ENCODE results near the gene MACROH2A1. TPM values are rescaled to one million over a fixed set of nuclear protein-coding genes. Genes with fewer than 3 reads are reported as not detected.

MACROH2A1 gene
- total RNA-seq, 2 donors from 2014 or later, result 189 to 191 TPM

- H3K4me3 ChIP-seq, result no peak overlapping the region
- DNase-seq (ENCODE audit: low spot score), result no peak
- H3K4me1 ChIP-seq (replicated peaks), result no peaks in the 10 kb centered on the region
- no peaks in the 10 kb centered on the region for H3K27me3 ChIP-seq (replicated peaks; ENCODE audit: insufficient read depth)
- no peak overlapping the region for H3K27ac ChIP-seq
- TF ChIP-seq CTCF (IDR thresholded peaks at IDR 0.05) (no peak), POLR2A (IDR thresholded peaks at IDR 0.05) (no peak), POLR2AphosphoS5 (IDR thresholded peaks at IDR 0.05) (no peak)
- WGBS, result 98% methylated on average over 4 of the region's 4 CpGs
- intact Hi-C loops (cut with DNase I), result no loop called here
- no peaks in the 10 kb centered on the region for H3K9me3 ChIP-seq
- peaks cover 5 to 18% of the 10 kb centered on the region in 2 donors for H3K36me3 ChIP-seq
Measured at GRCh38 chr5:135347392-135347791, 51.6 kb downstream of the MACROH2A1 start.

DNA sequence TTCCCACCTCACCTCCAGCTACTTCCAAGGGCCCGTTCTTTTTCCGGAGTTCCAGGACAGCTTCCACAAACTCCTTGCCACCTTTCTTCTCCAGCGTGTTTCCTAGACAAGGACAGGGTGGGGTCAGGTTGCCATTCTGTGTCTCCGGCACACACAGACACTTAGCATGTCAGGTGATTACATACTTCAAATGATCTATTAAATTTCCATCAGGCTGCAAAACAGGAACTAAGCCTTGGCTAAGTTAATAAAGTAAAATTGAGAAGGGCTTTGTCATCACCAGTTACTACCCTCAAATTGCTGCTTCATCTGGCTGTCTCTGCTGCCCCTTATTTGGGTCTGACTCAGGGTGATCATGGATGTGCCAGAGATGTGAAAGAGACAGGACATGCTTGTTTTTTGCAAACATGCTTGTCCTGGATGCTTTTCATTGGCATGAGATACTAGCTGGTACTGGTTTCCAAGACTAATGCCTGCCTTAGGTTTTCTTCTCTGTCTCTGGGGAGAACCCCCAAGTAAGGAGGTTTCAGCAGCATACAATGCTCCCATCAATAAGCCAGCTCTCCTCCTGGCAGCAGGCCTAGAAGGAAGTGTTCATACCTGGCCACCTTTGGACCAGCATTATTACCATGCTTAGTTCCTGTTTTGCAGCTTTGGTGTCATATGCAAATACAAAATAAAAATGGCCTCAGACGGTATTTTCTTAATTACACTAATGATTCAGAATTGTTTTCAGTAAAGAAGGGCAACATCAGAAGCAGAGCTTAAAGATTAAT lies 52.9 kb downstream of the MACROH2A1 start:
- H3K4me1 ChIP-seq (replicated peaks), result no peaks in the 10 kb centered on the region
- TF ChIP-seq POLR2A (IDR thresholded peaks at IDR 0.05), result no peak
- no peak for TF ChIP-seq POLR2AphosphoS5 (IDR thresholded peaks at IDR 0.05)
- no peak for TF ChIP-seq CTCF (IDR thresholded peaks at IDR 0.05)
- H3K4me3 ChIP-seq, result no peak overlapping the region
- peaks cover 11 to 18% of the 10 kb centered on the region in 2 donors for H3K36me3 ChIP-seq
- 83% methylated on average over 5 of the region's 5 CpGs for WGBS
- no peak for DNase-seq (ENCODE audit: low spot score)
- H3K27me3 ChIP-seq (replicated peaks; ENCODE audit: insufficient read depth), result no peaks in the 10 kb centered on the region
- no peaks in the 10 kb centered on the region for H3K9me3 ChIP-seq
- intact Hi-C loops (cut with DNase I), result no loop called here
- no peak overlapping the region for H3K27ac ChIP-seq

GRCh38 chr5:135344349-135344748 lies 54.7 kb downstream of the MACROH2A1 start:
- Histone ChIP-seq H3K4me1 (replicated peaks) (no peaks in the 10 kb centered on the region), H3K27ac (no peak overlapping the region), H3K4me3 (no peak overlapping the region), H3K27me3 (replicated peaks; ENCODE audit: insufficient read depth) (no peaks in the 10 kb centered on the region), H3K9me3 (no peaks in the 10 kb centered on the region), H3K36me3 (peaks cover 11 to 14% of the 10 kb centered on the region in 2 donors)
- intact Hi-C loops (cut with DNase I), result no loop called here
- 92% methylated on average over 3 of the region's 3 CpGs for WGBS
- TF ChIP-seq POLR2A (IDR thresholded peaks at IDR 0.05) (no peak), CTCF (IDR thresholded peaks at IDR 0.05) (no peak), POLR2AphosphoS5 (IDR thresholded peaks at IDR 0.05) (no peak)
- no peak for DNase-seq (ENCODE audit: low spot score)

- no peaks in the 10 kb centered on the region for H3K4me1 ChIP-seq (replicated peaks)
- 69% methylated on average over 10 of the region's 10 CpGs for WGBS
- H3K36me3 ChIP-seq, result peaks cover 11 to 14% of the 10 kb centered on the region in 2 donors
- H3K4me3 ChIP-seq, result no peak overlapping the region
- DNase-seq (ENCODE audit: low spot score), result no peak
- no peak overlapping the region for H3K27ac ChIP-seq
- TF ChIP-seq CTCF (IDR thresholded peaks at IDR 0.05), result no peak
- no peak for TF ChIP-seq POLR2AphosphoS5 (IDR thresholded peaks at IDR 0.05)
- TF ChIP-seq POLR2A (IDR thresholded peaks at IDR 0.05), result no peak
- intact Hi-C loops (cut with DNase I), result no loop called here
- H3K27me3 ChIP-seq (replicated peaks; ENCODE audit: insufficient read depth), result no peaks in the 10 kb centered on the region
- no peaks in the 10 kb centered on the region for H3K9me3 ChIP-seq
Measured at GRCh38 chr5:135343413-135343812, 55.6 kb downstream of the MACROH2A1 start.

GRCh38 chr5:135342551-135342875 lies 56.5 kb downstream of the MACROH2A1 start:
- Histone ChIP-seq H3K4me3 (no peak overlapping the region), H3K27me3 (replicated peaks; ENCODE audit: insufficient read depth) (no peaks in the 10 kb centered on the region), H3K4me1 (replicated peaks) (no peaks in the 10 kb centered on the region), H3K27ac (no peak overlapping the region), H3K9me3 (no peaks in the 10 kb centered on the region), H3K36me3 (peaks cover 14 to 16% of the 10 kb centered on the region in 2 donors)
- no peak for DNase-seq (ENCODE audit: low spot score)
- intact Hi-C loops (cut with DNase I), result no loop called here
- 95% methylated on average over 4 of the region's 4 CpGs for WGBS
- TF ChIP-seq POLR2AphosphoS5 (IDR thresholded peaks at IDR 0.05) (no peak), CTCF (IDR thresholded peaks at IDR 0.05) (no peak), POLR2A (IDR thresholded peaks at IDR 0.05) (no peak)
